ENCODE results near the gene SLC23A2. TPM values are rescaled to one million over a fixed set of nuclear protein-coding genes. Genes with fewer than 3 reads are reported as not detected.

Gene SLC23A2
- total and polyA plus RNA-seq, 7 donors = 0.60 to 15.2 (median 10.9) TPM

GRCh38 chr20:4972506-4973251, 28.6 kb downstream of the SLC23A2 start:
- H3K4me1 ChIP-seq = peaks cover 0 to 12% (median 8%) of the 10 kb centered on the region in 4 donors
- H3K9me3 ChIP-seq = no peaks in the 10 kb centered on the region
- intact Hi-C loops (cut with DNase I) = no loop called here
- peaks cover 0 to 28% (median 5%) of the 10 kb centered on the region in 4 donors for H3K36me3 ChIP-seq
- TF ChIP-seq POLR2AphosphoS5 (IDR thresholded peaks at IDR 0.05) (no peak), POLR2A (IDR thresholded peaks at IDR 0.05) (no peak), CTCF (IDR thresholded peaks at IDR 0.05) (no peak), EP300 (IDR thresholded peaks at IDR 0.05) (no peak)
- DNase-seq = no peak
- H3K27me3 ChIP-seq = no peaks in the 10 kb centered on the region
- WGBS, 2 donors = 80 to 81% methylated on average over 12 of the region's 12 CpGs
- peak overlapping the region in 3 of 4 donors; percentile 44 to 64 (median 50) for H3K27ac ChIP-seq
- peak overlapping the region in 1 of 4 donors; percentile 27 for H3K4me3 ChIP-seq

DNA sequence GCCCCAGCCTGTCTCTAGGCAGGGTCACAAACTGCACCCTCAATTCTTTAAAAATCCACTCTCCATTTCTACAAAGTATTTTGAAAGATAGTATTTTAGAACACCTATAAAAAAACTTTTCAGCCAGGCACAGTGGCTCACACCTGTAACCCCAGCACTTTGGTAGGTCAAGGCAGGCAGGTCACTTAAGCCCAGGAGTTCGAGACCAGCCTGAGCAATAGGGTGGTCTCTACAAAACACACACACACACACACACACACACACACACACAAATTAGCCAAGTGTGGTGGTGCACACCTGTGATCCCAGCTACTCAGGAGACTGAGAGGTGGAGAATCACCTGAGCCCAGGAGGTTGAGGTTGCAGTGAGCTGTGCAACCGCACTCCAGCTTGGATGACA, 30.2 kb downstream of the SLC23A2 start:
- 96 to 99% methylated on average over 2 of the region's 2 CpGs for whole genome bisulfite sequencing, 2 donors
- intact Hi-C loops (cut with DNase I) = no loop called here
- H3K27me3 ChIP-seq = no peaks in the 10 kb centered on the region
- H3K27ac ChIP-seq = no peak overlapping the region
- H3K36me3 ChIP-seq = peaks cover 0 to 28% (median 5%) of the 10 kb centered on the region in 4 donors
- H3K9me3 ChIP-seq = no peaks in the 10 kb centered on the region
- TF ChIP-seq POLR2AphosphoS5 (IDR thresholded peaks at IDR 0.05) (no peak), CTCF (IDR thresholded peaks at IDR 0.05) (no peak), POLR2A (IDR thresholded peaks at IDR 0.05) (no peak)
- peaks cover 0 to 15% (median 9%) of the 10 kb centered on the region in 4 donors for H3K4me1 ChIP-seq
- DNase-seq = no peak
- H3K4me3 ChIP-seq = no peak overlapping the region

- intact Hi-C loops (cut with DNase I) = no loop called here
- Histone ChIP-seq H3K4me1 (peaks cover 0 to 5% (median 0%) of the 10 kb centered on the region in 4 donors), H3K27me3 (no peaks in the 10 kb centered on the region), H3K36me3 (peaks cover 0 to 28% (median 5%) of the 10 kb centered on the region in 4 donors), H3K27ac (no peak overlapping the region), H3K9me3 (no peaks in the 10 kb centered on the region), H3K4me3 (no peak overlapping the region)
- WGBS, 2 donors = 95 to 97% methylated on average over 12 of the region's 12 CpGs
- TF ChIP-seq POLR2AphosphoS5 (IDR thresholded peaks at IDR 0.05) (no peak), EP300 (IDR thresholded peaks at IDR 0.05) (no peak), POLR2A (IDR thresholded peaks at IDR 0.05) (no peak)
- no peak for DNase-seq
These were observed 33.4 kb downstream of the SLC23A2 start for GRCh38 chr20:4967752-4968477.

- intact Hi-C loops (cut with DNase I) = no loop called here
- no peak for TF ChIP-seq POLR2AphosphoS5 (IDR thresholded peaks at IDR 0.05)
- TF ChIP-seq POLR2A (IDR thresholded peaks at IDR 0.05) = no peak
- no peak for TF ChIP-seq EP300 (IDR thresholded peaks at IDR 0.05)
- peaks cover 0 to 28% (median 5%) of the 10 kb centered on the region in 4 donors for H3K36me3 ChIP-seq
- 37 to 53% methylated on average over 4 of the region's 4 CpGs for WGBS, 2 donors
- no peaks in the 10 kb centered on the region for H3K9me3 ChIP-seq
- no peak for DNase-seq
- peaks cover 0 to 4% (median 0%) of the 10 kb centered on the region in 4 donors for H3K4me1 ChIP-seq
- no peak overlapping the region for H3K4me3 ChIP-seq
- no peaks in the 10 kb centered on the region for H3K27me3 ChIP-seq
- H3K27ac ChIP-seq = peak overlapping the region in 1 of 4 donors; percentile 9
These were observed 34.2 kb downstream of the SLC23A2 start for GRCh38 chr20:4966826-4967751.

GRCh38 chr20:4962241-4962855, 39.0 kb downstream of the SLC23A2 start:
- TF ChIP-seq EP300 (IDR thresholded peaks at IDR 0.05) = no peak
- intact Hi-C loops (cut with DNase I) = no loop called here
- Histone ChIP-seq H3K4me3 (no peak overlapping the region), H3K9me3 (no peaks in the 10 kb centered on the region), H3K36me3 (no peaks in the 10 kb centered on the region), H3K4me1 (peaks cover 0 to 4% (median 0%) of the 10 kb centered on the region in 4 donors), H3K27ac (no peak overlapping the region), H3K27me3 (no peaks in the 10 kb centered on the region)
- no peak for DNase-seq
- WGBS, 2 donors = 86 to 89% methylated on average over 10 of the region's 10 CpGs

Data from sigmoid colon (tissue), 7 donors.